SK-N-SH (cell line): ENCODE data around the gene SLC35A1. TPM values are rescaled to one million over a fixed set of nuclear protein-coding genes. Genes with fewer than 3 reads are reported as not detected.
A peak's percentile ranks its signal among the peaks of the same experiment; 100 is the strongest.

Experiments used
- CTCF ChIA-PET: fragments of 300-600, 350-600 bp; formaldehyde crosslinking; extraction: SDS; loops from one replicate; lab custom pipeline; 2021; lab: Yijun Ruan, JAX
- POLR2A ChIA-PET: fragments of 350-600 bp; sonication (Branson Sonifier 250); formaldehyde crosslinking; extraction: SDS; loops from one replicate; lab custom pipeline; 2020; ENCODE audit warnings: antibody characterized with exemption, inconsistent platforms; lab: Yijun Ruan, JAX
- DNase-seq: peaks from one replicate; pipeline ENCODE4 v3.0.0; 2012
- H2AFZ ChIP-seq: fragments of 200-600 bp; sonication (generic); 2 replicates; pipeline ENCODE4 v1.8.1; 2016; ENCODE audit warnings: antibody characterized with exemption, mild to moderate bottlenecking, low read depth
- H3F3A ChIP-seq: fragments of 200-600 bp; sonication (generic); replicated peaks from 2 replicates; pipeline ENCODE3; 2016; ENCODE audit warnings: antibody characterized with exemption, mild to moderate bottlenecking; ENCODE audit not compliant: insufficient read depth
- H3K27ac ChIP-seq, 2 experiments: fragments of 200-500 bp in 1 of 2; fragments of 200-600 bp in 1 of 2; sonication (Bioruptor generic) in 1 of 2; sonication (generic), shearing (Covaris generic) in 1 of 2; 2 replicates each; pipeline versions ENCODE4 v1.5.1 to v1.6.1; 2014 to 2016; ENCODE audit warnings: low read depth in 2 of 2, inconsistent platforms in 1 of 2, low read length in 1 of 2, mild to moderate bottlenecking in 1 of 2, mixed read lengths in 1 of 2
- H3K27me3 ChIP-seq: fragments of 200-600 bp; sonication (generic), shearing (Covaris generic); 2 replicates; pipeline ENCODE4 v1.6.1; 2016; ENCODE audit warnings: mixed run types; ENCODE audit not compliant: insufficient read depth
- H3K36me3 ChIP-seq, 2 experiments: fragments of 200-500 bp in 1 of 2; fragments of 200-600 bp in 1 of 2; sonication (Bioruptor generic) in 1 of 2; sonication (generic) in 1 of 2; replicated peaks in 1 of 2; 2 replicates each; pipeline versions ENCODE3 to v1.5.1; 2014 to 2016; ENCODE audit warnings: low read length in 1 of 2, mild to moderate bottlenecking in 1 of 2; ENCODE audit not compliant: insufficient read depth in 2 of 2, control insufficient read depth in 1 of 2
- H3K4me1 ChIP-seq, 2 experiments: fragments of 200-500 bp in 1 of 2; fragments of 200-600 bp in 1 of 2; sonication (Bioruptor generic) in 1 of 2; sonication (generic), shearing (Covaris generic) in 1 of 2; 2 replicates each; pipeline versions ENCODE4 v1.5.1 to v1.6.1; 2014 to 2016; ENCODE audit warnings: low read depth in 1 of 2, low read length in 1 of 2, mixed run types in 1 of 2; ENCODE audit not compliant: insufficient read depth in 2 of 2, control insufficient read depth in 1 of 2
- H3K4me2 ChIP-seq: fragments of 200-600 bp; sonication (generic), shearing (Covaris generic); 2 replicates; pipeline ENCODE4 v1.6.1; 2017; ENCODE audit warnings: mixed run types
- H3K4me3 ChIP-seq, 2 experiments: fragments of 200-500 bp in 1 of 2; fragments of 200-600 bp in 1 of 2; sonication (Bioruptor generic) in 1 of 2; sonication (generic), shearing (Covaris generic) in 1 of 2; 2 replicates each; pipeline versions ENCODE4 v1.5.1 to v1.8.1; 2014 to 2016; ENCODE audit warnings: low read depth in 2 of 2, inconsistent platforms in 1 of 2, low read length in 1 of 2, mild to moderate bottlenecking in 1 of 2, mixed read lengths in 1 of 2, moderate library complexity in 1 of 2
- H3K79me2 ChIP-seq: fragments of 200-600 bp; sonication (generic); 2 replicates; pipeline ENCODE4 v1.8.1; 2017; ENCODE audit warnings: mild to moderate bottlenecking; ENCODE audit not compliant: insufficient read depth
- H3K9ac ChIP-seq: fragments of 200-600 bp; sonication (generic); 2 replicates; pipeline ENCODE4 v1.6.1; 2017; ENCODE audit warnings: mixed run types
- H3K9me2 ChIP-seq: fragments of 200-600 bp; sonication (generic); 2 replicates; pipeline ENCODE4 v1.6.1; 2017; ENCODE audit warnings: mixed run types
- H3K9me3 ChIP-seq: fragments of 200-600 bp; sonication (generic); 2 replicates; pipeline ENCODE4 v1.6.1; 2017; ENCODE audit warnings: mixed run types, mild to moderate bottlenecking, moderate library complexity
- H4K20me1 ChIP-seq: fragments of 200-600 bp; sonication (generic); 2 replicates; pipeline ENCODE4 v1.6.1; 2017; ENCODE audit warnings: mild to moderate bottlenecking, mixed run types; ENCODE audit not compliant: insufficient read depth
- CTCF ChIP-seq: fragments of 200-600 bp; sonication (generic); IDR thresholded peaks from 2 replicates; pipeline ENCODE4 v1.6.1; 2017; ENCODE audit warnings: antibody characterized with exemption, mild to moderate bottlenecking, moderate library complexity
- EZH2phosphoT487 ChIP-seq: fragments of 200-600 bp; sonication (generic); IDR thresholded peaks from 2 replicates; pipeline ENCODE4 v1.6.1; 2017; ENCODE audit warnings: low read depth, mixed run types, mild to moderate bottlenecking, antibody characterized with exemption, moderate library complexity, borderline replicate concordance
- FOXM1 ChIP-seq: IDR thresholded peaks from 2 replicates; pipeline ENCODE4 v1.4.0; 2012; ENCODE audit warnings: low read depth, mild to moderate bottlenecking
- GABPA ChIP-seq: IDR thresholded peaks from 2 replicates; pipeline ENCODE4 v1.4.0; 2012; ENCODE audit warnings: low read depth, mild to moderate bottlenecking
- GATA2 ChIP-seq: sonication (generic); formaldehyde crosslinking; IDR thresholded peaks from 2 replicates; pipeline ENCODE4 v1.5.0; 2020; ENCODE audit warnings: mild to moderate bottlenecking, missing genetic modification reagents
- IRF3 ChIP-seq: fragments of 150-350 bp; IDR thresholded peaks from 2 replicates; pipeline ENCODE4 v1.6.1; 2016; ENCODE audit warnings: mild to moderate bottlenecking, low read depth, low read length
- MAX ChIP-seq: IDR thresholded peaks from 2 replicates; pipeline ENCODE4 v1.4.0; 2012; ENCODE audit warnings: low read depth
- MEF2A ChIP-seq: IDR thresholded peaks from 2 replicates; pipeline ENCODE4 v1.4.0; 2012; ENCODE audit warnings: low read depth, borderline replicate concordance
- MXI1 ChIP-seq: IDR thresholded peaks from 2 replicates; pipeline ENCODE4 v1.6.1; 2012; ENCODE audit warnings: mild to moderate bottlenecking, low read depth, low read length, improper control_type of control experiment
- NRF1 ChIP-seq: IDR thresholded peaks from 2 replicates; pipeline ENCODE4 v1.6.1; 2012; ENCODE audit warnings: low read depth, mild to moderate bottlenecking, low read length
- PBX3 ChIP-seq: IDR thresholded peaks from 2 replicates; pipeline ENCODE4; 2012
- POLR2AphosphoS5 ChIP-seq: IDR thresholded peaks from 2 replicates; pipeline ENCODE4 v1.6.1; 2012; ENCODE audit warnings: low read depth, low read length
- REST ChIP-seq: IDR thresholded peaks from 2 replicates; pipeline ENCODE4 v1.6.1; 2012; ENCODE audit warnings: mild to moderate bottlenecking, low read depth, low read length, moderate library complexity
- RFX5 ChIP-seq: IDR thresholded peaks from 2 replicates; pipeline ENCODE4 v1.6.1; 2012; ENCODE audit warnings: mild to moderate bottlenecking, improper control_type of control experiment, low read length
- RXRA ChIP-seq: IDR thresholded peaks from 2 replicates; pipeline ENCODE4 v1.4.0; 2012; ENCODE audit warnings: low read depth, mild to moderate bottlenecking, borderline replicate concordance
- SMC3 ChIP-seq: IDR thresholded peaks from 2 replicates; pipeline ENCODE4 v1.6.1; 2012; ENCODE audit warnings: low read depth, low read length, improper control_type of control experiment
- TCF12 ChIP-seq: IDR thresholded peaks from 2 replicates; pipeline ENCODE4 v1.4.0; 2012
- TEAD4 ChIP-seq: IDR thresholded peaks from 2 replicates; pipeline ENCODE4 v1.4.0; 2012; ENCODE audit warnings: mild to moderate bottlenecking, borderline replicate concordance; ENCODE audit not compliant: insufficient read depth
- WGBS: methylation state at CpG from one replicate; pipeline ENCODE4 v1.1.6; 2017; ENCODE audit warnings: low lambda C conversion rate; 5-methylcytosine and 5-hydroxymethylcytosine counted together
- polyA plus RNA-seq, 3 experiments: library from polyadenylated mRNA; depleted of rRNA; stranded (reverse); fragments of >200 nt; gene quantifications; 2 replicates each; pipeline ENCODE4 v1.2.3, GENCODE V29; 2012

Gene SLC35A1
- polyA plus RNA-seq, 1 of the 3 experiments (the other 2 are of a cell fraction): 9.2 TPM

DNA sequence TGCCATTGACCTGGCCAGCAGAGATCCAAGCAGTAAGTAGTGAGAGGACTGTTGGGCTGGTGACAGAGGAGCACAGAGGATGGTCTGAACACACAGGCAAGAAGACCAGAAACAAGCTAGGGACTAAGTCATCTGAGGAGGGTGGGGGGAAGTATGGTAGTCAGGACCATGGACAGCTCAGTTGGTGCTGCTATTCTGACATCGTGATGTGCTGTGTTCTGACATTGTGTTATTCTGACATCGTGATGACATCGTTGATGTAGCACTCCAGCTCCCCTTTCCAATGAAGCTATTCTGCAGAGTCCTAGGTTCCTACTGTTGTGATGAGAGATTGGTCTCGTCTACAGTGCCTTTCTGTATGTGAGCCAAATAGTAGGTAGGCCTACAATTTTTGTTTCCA lies 36.3 kb upstream of the SLC35A1 start:
- Histone ChIP-seq H3K36me3 (no peaks in the 10 kb centered on the region), H3F3A (no peaks in the 10 kb centered on the region), H3K4me1 (no peaks in the 10 kb centered on the region), H3K9ac (no peak overlapping the region), H3K27ac (no peak overlapping the region), H4K20me1 (no peaks in the 10 kb centered on the region), H3K9me3 (no peaks in the 10 kb centered on the region), H3K4me3 (no peak overlapping the region), H2AFZ (no peak overlapping the region), H3K79me2 (no peaks in the 10 kb centered on the region), H3K4me2 (no peak overlapping the region), H3K27me3 (no peaks in the 10 kb centered on the region), H3K9me2 (no peaks in the 10 kb centered on the region)
- no peak for DNase-seq
- TF ChIP-seq REST: peak; percentile 98
- no peak for TF ChIP-seq IRF3
- POLR2A ChIA-PET: no interaction called here
- WGBS: 60% methylated on average over 4 of the region's 4 CpGs
- CTCF ChIA-PET: interaction anchor here (0.5 kb wide), 1 partner anchor 36 kb away, joined by 3 read pairs; the partner anchor contains the start of gene SLC35A1

DNA sequence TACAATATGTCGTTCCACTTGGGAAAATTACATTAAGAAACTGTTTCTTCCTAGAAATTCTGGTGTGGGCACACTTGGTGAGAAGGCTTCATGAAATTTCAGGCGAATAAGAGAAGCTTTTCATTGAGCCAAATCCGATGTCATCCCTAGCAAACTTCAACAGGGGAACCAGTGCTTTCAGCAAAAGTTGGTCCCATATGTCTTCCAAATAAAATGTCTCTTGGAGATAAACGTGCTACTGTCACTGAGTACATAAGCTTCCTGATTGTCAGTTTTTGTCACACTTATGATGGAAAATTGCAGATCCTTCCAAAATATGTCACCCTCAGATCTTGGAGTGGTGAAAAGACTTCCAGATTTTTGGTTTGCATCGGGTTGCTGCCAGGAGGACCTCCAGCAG lies 31.1 kb upstream of the SLC35A1 start:
- WGBS: 28% methylated on average over 5 of the region's 5 CpGs
- DNase-seq: no peak
- TF ChIP-seq RFX5: no peak
- TF ChIP-seq RXRA: no peak
- TF ChIP-seq POLR2AphosphoS5: no peak
- TF ChIP-seq GABPA: no peak
- no peak for TF ChIP-seq TEAD4
- TF ChIP-seq SMC3: no peak
- no peak for TF ChIP-seq IRF3
- no peak for TF ChIP-seq MAX
- no peak for TF ChIP-seq EZH2phosphoT487
- TF ChIP-seq TCF12: no peak
- no peak for TF ChIP-seq CTCF
- no peak for TF ChIP-seq NRF1
- TF ChIP-seq GATA2: no peak
- TF ChIP-seq MEF2A: no peak
- TF ChIP-seq MXI1: no peak
- TF ChIP-seq FOXM1: no peak
- TF ChIP-seq PBX3: no peak

More for the DNA sequence above, 31.1 kb upstream of the SLC35A1 start:
- Histone ChIP-seq H4K20me1 (no peaks in the 10 kb centered on the region), H3K4me3 (no peak overlapping the region), H3K27me3 (no peaks in the 10 kb centered on the region), H3K4me2 (no peak overlapping the region), H3K9me2 (no peaks in the 10 kb centered on the region), H2AFZ (no peak overlapping the region), H3K4me1 (no peaks in the 10 kb centered on the region), H3F3A (no peaks in the 10 kb centered on the region), H3K27ac (no peak overlapping the region), H3K9ac (no peak overlapping the region), H3K9me3 (no peaks in the 10 kb centered on the region), H3K36me3 (no peaks in the 10 kb centered on the region), H3K79me2 (no peaks in the 10 kb centered on the region)
- POLR2A ChIA-PET: no interaction called here
- CTCF ChIA-PET: interaction anchor here (0.8 kb wide), 1 partner anchor 49 kb away, joined by 3 read pairs; no protein-coding TSS in a partner anchor
